ENCODE results near the gene TAAR5.

DNA sequence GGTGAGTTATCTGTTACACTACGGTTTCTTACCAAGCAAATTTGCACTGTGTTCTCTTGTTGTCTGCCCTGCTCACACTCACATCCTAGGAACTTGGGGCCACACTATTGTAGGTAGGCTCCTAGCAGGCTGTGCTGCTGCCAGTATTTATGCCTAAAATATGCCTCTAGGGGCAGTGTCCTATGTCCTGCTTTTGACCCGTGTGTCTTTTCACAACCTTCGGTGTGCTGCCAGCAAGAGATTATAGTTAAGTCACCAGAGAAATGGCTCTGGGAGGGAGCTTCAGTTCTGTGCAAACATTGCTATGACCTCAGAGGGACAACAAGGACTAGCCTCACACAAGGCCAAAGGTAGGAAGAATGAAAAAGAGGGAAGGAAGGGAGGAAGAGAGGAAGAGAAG lies 8.9 kb upstream of the TAAR5 start:
- TF ChIP-seq CREB1 (CRISPR knock-in tag; IDR thresholded peaks at IDR 0.05) = no peak
- no peak for TF ChIP-seq OVOL2 (CRISPR knock-in tag; IDR thresholded peaks at IDR 0.05; ENCODE audit: borderline replicate concordance)
- no peak for TF ChIP-seq ZNF263 (CRISPR knock-in tag; IDR thresholded peaks at IDR 0.05; ENCODE audit: low read depth)
- TF ChIP-seq, protein P1, sequence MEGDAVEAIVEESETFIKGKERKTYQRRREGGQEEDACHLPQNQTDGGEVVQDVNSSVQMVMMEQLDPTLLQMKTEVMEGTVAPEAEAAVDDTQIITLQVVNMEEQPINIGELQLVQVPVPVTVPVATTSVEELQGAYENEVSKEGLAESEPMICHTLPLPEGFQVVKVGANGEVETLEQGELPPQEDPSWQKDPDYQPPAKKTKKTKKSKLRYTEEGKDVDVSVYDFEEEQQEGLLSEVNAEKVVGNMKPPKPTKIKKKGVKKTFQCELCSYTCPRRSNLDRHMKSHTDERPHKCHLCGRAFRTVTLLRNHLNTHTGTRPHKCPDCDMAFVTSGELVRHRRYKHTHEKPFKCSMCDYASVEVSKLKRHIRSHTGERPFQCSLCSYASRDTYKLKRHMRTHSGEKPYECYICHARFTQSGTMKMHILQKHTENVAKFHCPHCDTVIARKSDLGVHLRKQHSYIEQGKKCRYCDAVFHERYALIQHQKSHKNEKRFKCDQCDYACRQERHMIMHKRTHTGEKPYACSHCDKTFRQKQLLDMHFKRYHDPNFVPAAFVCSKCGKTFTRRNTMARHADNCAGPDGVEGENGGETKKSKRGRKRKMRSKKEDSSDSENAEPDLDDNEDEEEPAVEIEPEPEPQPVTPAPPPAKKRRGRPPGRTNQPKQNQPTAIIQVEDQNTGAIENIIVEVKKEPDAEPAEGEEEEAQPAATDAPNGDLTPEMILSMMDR (IDR thresholded peaks at IDR 0.05) = peak; percentile 35
- TF ChIP-seq, protein P2, sequence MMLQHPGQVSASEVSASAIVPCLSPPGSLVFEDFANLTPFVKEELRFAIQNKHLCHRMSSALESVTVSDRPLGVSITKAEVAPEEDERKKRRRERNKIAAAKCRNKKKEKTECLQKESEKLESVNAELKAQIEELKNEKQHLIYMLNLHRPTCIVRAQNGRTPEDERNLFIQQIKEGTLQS (CRISPR knock-in tag; conservative IDR thresholded peaks at IDR 0.05) = no peak
- no peak for TF ChIP-seq USF2 (CRISPR knock-in tag; IDR thresholded peaks at IDR 0.05)
